HepG2 (cell line): ENCODE results near the gene SELENOV.

ENCODE experiments used
- CREB1 ChIP-seq, 2 experiments: fragments of 450-650 bp in 1 of 2; IDR thresholded peaks; 2 replicates each; pipeline ENCODE4 v1.6.1; 2016 to 2017; ENCODE audit warnings: control low read depth in 1 of 2, mild to moderate bottlenecking in 1 of 2, missing compliant biosample characterization in 1 of 2, missing genetic modification characterization in 1 of 2
- CTCF ChIP-seq: sonication (generic); formaldehyde crosslinking; IDR thresholded peaks from 2 replicates; pipeline ENCODE4 v1.5.0; 2020; ENCODE audit warnings: mild to moderate bottlenecking, missing genetic modification reagents, moderate library complexity
- EZH2 ChIP-seq: conservative IDR thresholded peaks from 2 replicates; pipeline ENCODE4 v1.6.1; 2012; ENCODE audit warnings: mild to moderate bottlenecking, low read depth, low read length, moderate library complexity
- IRX3 ChIP-seq: sonication (generic); formaldehyde crosslinking; IDR thresholded peaks from 2 replicates; pipeline ENCODE4 v1.8.1; 2023; ENCODE audit warnings: mild to moderate bottlenecking, low read depth, missing genetic modification reagents, borderline replicate concordance
- MLLT10 ChIP-seq: sonication (generic); formaldehyde crosslinking; IDR thresholded peaks from 2 replicates; pipeline ENCODE4 v1.4.0; 2020; ENCODE audit warnings: missing genetic modification reagents
- MXD3 ChIP-seq: IDR thresholded peaks from 2 replicates; pipeline ENCODE4 v1.6.1; 2016; ENCODE audit warnings: mild to moderate bottlenecking, missing biosample characterization, missing genetic modification reagents
- SP140L ChIP-seq: sonication (generic); formaldehyde crosslinking; IDR thresholded peaks from 2 replicates; pipeline ENCODE4 v1.4.0; 2020; ENCODE audit warnings: missing genetic modification reagents, borderline replicate concordance
- ZBTB43 ChIP-seq: sonication (generic); formaldehyde crosslinking; conservative IDR thresholded peaks from 2 replicates; pipeline ENCODE4 v1.4.0; 2020; ENCODE audit warnings: missing genetic modification reagents
- ZNF121 ChIP-seq: sonication (generic); formaldehyde crosslinking; IDR thresholded peaks from 2 replicates; pipeline ENCODE4 v1.5.0; 2020; ENCODE audit warnings: mild to moderate bottlenecking, missing genetic modification reagents
- ZNF124 ChIP-seq: sonication (generic); formaldehyde crosslinking; IDR thresholded peaks from 2 replicates; pipeline ENCODE4 v1.4.0; 2020; ENCODE audit warnings: missing genetic modification reagents

- TF ChIP-seq MLLT10 (no peak), CTCF (CRISPR knock-in tag) (no peak), CREB1 (IDR thresholded peaks at IDR 0.05) (no peak), CREB1 (CRISPR knock-in tag; IDR thresholded peaks at IDR 0.05) (no peak), SP140L (CRISPR knock-in tag) (no peak), EZH2 (no peak), ZNF121 (CRISPR knock-in tag) (no peak), ZBTB43 (CRISPR knock-in tag) (no peak), IRX3 (CRISPR knock-in tag) (no peak), ZNF124 (no peak), MXD3 (CRISPR knock-in tag) (no peak)
Measured at GRCh38 chr19:39518458-39518857, 3.5 kb downstream of the SELENOV start.
